Placental epithelial cell (primary cell): ENCODE data around the gene SPATA31A7. TPM values are rescaled to one million over a fixed set of nuclear protein-coding genes. Genes with fewer than 3 reads are reported as not detected.

ENCODE experiments used
- small RNA-seq: library from RNA; depleted of rRNA; stranded (forward); fragments of <200 nt; gene quantifications from one replicate; pipeline ENCODE3, GENCODE V24; 2012
- total RNA-seq: library from RNA; depleted of rRNA; stranded (reverse); fragments of >200 nt; gene quantifications from 2 replicates; pipeline ENCODE4 v1.2.3, GENCODE V29; 2012

The SPATA31A7 gene
- total RNA-seq, result not detected in 2 replicates

DNA sequence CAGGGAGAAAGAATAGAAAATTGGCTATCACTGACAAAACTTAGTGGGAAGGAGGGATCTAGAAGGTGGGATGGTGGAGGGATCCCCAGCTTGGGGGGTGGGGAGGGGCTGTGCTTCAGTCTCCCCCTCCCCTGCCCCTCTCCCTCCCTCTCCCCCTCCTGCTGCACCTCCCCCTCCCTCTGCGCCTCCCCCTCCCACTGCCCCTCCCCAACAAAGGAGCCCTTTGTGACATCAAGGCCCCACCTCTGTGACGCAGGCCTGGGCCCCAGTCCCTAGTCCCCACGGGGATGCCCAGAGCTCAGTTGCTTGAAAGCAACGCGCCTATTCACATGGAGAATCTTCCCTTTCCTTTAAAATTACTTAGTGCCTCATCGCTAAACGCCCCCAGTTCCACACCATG is at the start of gene SPATA31A7:
Gene SPATA31A7 (plus strand): TSS at position 301 of the 400 bp plus-strand sequence. CDS start 29 bp downstream, at position 330.

Small RNA genes within 50 kb of the gene (small RNA-seq; reads per million reads assigned to genes)
- gene BX005040.2, result not detected
